HepG2 (cell line): ENCODE results near the gene DEPDC1B. TPM values are rescaled to one million over a fixed set of nuclear protein-coding genes. Genes with fewer than 3 reads are reported as not detected.
A peak's percentile ranks its signal among the peaks of the same experiment; 100 is the strongest.

Experiments used
- ATAC-seq: fragments of 200-7000 bp; cut with Tn5 transposase; 3 replicates; pipeline ENCODE4 v1.9.1; 2020; ENCODE audit warnings: mild to moderate bottlenecking, moderate library complexity
- BruUV-seq: library from RNA; stranded (reverse); fragments of 400-500 nt; replicated peaks from 2 replicates; lab custom pipeline; 2021; lab: Mats Ljungman, UMichigan
- CTCF ChIA-PET: fragments of 300-600 bp; formaldehyde crosslinking; extraction: SDS; loops from one replicate; lab custom pipeline; 2021; ENCODE audit warnings: low total read pairs, inconsistent platforms, low intra/inter-chr PET ratio; lab: Yijun Ruan, JAX
- POLR2A ChIA-PET: fragments of 350-600 bp; sonication (Branson Sonifier 250); formaldehyde crosslinking; loops from one replicate; lab custom pipeline; 2020; ENCODE audit warnings: antibody characterized with exemption, inconsistent platforms; lab: Yijun Ruan, JAX
- DNase-seq: peaks from one replicate; pipeline ENCODE4 v3.0.0-alpha.2; 2015; ENCODE audit warnings: low spot score
- FAIRE-seq: peaks from 3 replicates; lab custom pipeline; 2011; peaks lifted over from hg19 to GRCh38; lab: Jason Lieb, UNC
- H2AFZ ChIP-seq: one replicate; pipeline ENCODE4 v1.6.1; 2011; ENCODE audit warnings: low read length, inconsistent platforms
- H3K27ac ChIP-seq: fragments of 300-600 bp; 3 replicates; pipeline ENCODE4 v1.8.0; 2011; ENCODE audit warnings: mixed run types, mild to moderate bottlenecking, mixed read lengths, low read length, inconsistent platforms; ENCODE audit not compliant: insufficient read depth; ENCODE audit errors: extremely low read length
- H3K27me3 ChIP-seq, 2 experiments: fragments of 200-600 bp in 1 of 2; 2 replicates in 1 of 2; 3 replicates in 1 of 2; pipeline versions ENCODE4 v1.6.0 to v1.8.0; 2011; ENCODE audit warnings: low read length in 2 of 2, mild to moderate bottlenecking in 2 of 2, moderate library complexity in 2 of 2, inconsistent platforms in 1 of 2; ENCODE audit not compliant: insufficient read depth in 2 of 2, control insufficient read depth in 1 of 2
- H3K36me3 ChIP-seq, 2 experiments: fragments of 200-600 bp in 1 of 2; replicated peaks in 1 of 2; 2 replicates in 1 of 2; 3 replicates in 1 of 2; pipeline versions ENCODE4 v1.5.1 to v1.8.0; 2011; ENCODE audit warnings: low read length in 2 of 2, inconsistent platforms in 1 of 2; ENCODE audit not compliant: insufficient read depth in 2 of 2, control insufficient read depth in 1 of 2
- H3K4me1 ChIP-seq: 2 replicates; pipeline ENCODE4 v1.5.1; 2012; ENCODE audit warnings: low read length, inconsistent platforms; ENCODE audit not compliant: insufficient read depth
- H3K4me2 ChIP-seq: 2 replicates; pipeline ENCODE4 v1.6.0; 2011; ENCODE audit warnings: low read depth, low read length, inconsistent platforms
- H3K4me3 ChIP-seq, 3 experiments: fragments of 200-600 bp in 1 of 3; sonication (generic), shearing (Covaris generic) in 1 of 3; replicated peaks in 1 of 3; 2 replicates each; pipeline ENCODE4 v1.5.1; 2011 to 2016; ENCODE audit warnings: low read length in 3 of 3, inconsistent platforms in 2 of 3, low read depth in 2 of 3, mild to moderate bottlenecking in 2 of 3, control low read depth in 1 of 3, mixed read lengths in 1 of 3; ENCODE audit not compliant: insufficient read depth in 1 of 3
- H3K79me2 ChIP-seq: one replicate; pipeline ENCODE4 v1.6.1; 2011; ENCODE audit warnings: low read length, inconsistent platforms; ENCODE audit not compliant: insufficient read depth
- H3K9ac ChIP-seq: 2 replicates; pipeline ENCODE4 v1.6.0; 2011; ENCODE audit warnings: mild to moderate bottlenecking, low read depth, low read length, inconsistent platforms; ENCODE audit not compliant: insufficient read depth
- H3K9me3 ChIP-seq: 2 replicates; pipeline ENCODE4 v1.5.1; 2012; ENCODE audit warnings: mild to moderate bottlenecking, low read length
- H4K20me1 ChIP-seq: 2 replicates; pipeline ENCODE4 v1.6.0; 2011; ENCODE audit warnings: inconsistent platforms, mild to moderate bottlenecking, low read length, moderate library complexity; ENCODE audit not compliant: insufficient read depth
- WGBS: methylation state at CpG from one replicate; pipeline ENCODE4 v1.1.6; 2017; ENCODE audit warnings: low lambda C conversion rate; 5-methylcytosine and 5-hydroxymethylcytosine counted together
- in situ Hi-C: cut with HindIII; loops from 2 replicates; pipeline ENCODE4 v1.10.0; 2017; ENCODE audit warnings: low pct_unique_long_range_greater_than_20kb; ENCODE audit not compliant: extremely low pct_ligation_motif_present
- intact Hi-C: fragments of 100-400 bp; cut with micrococcal nuclease; formaldehyde crosslinking; loops from one replicate; pipeline ENCODE4 v1.10.0; 2022; ENCODE audit not compliant: unreplicated experiment
- polyA plus RNA-seq, 8 experiments: library from polyadenylated mRNA; depleted of rRNA in 3 of 8; stranded (reverse) in 7 of 8; unstranded in 1 of 8; fragments of >200 nt; fragmentation: Illumina TruSeq in 4 of 8; extraction: Trizol in 4 of 8; gene quantifications; 2 replicates each; pipeline versions ENCODE4 v1.2.1 to v1.2.3, GENCODE V29; 2011 to 2016; ENCODE audit warnings: low read depth in 4 of 8, missing spikeins in 1 of 8, mixed read lengths in 1 of 8; ENCODE audit not compliant: insufficient read depth in 1 of 8
- total RNA-seq, 5 experiments: library from RNA; depleted of rRNA; stranded (reverse); fragments of >200 nt; fragmentation: Illumina TruSeq; extraction: Trizol; gene quantifications; 2 replicates each; pipeline ENCODE4 v1.2.3, GENCODE V29; 2016; ENCODE audit warnings: low read depth in 1 of 5
- TF ChIP-seq, protein P1 (sequence below): IDR thresholded peaks from 2 replicates; pipeline ENCODE4 v1.4.0; 2020; ENCODE audit warnings: mild to moderate bottlenecking, missing genetic modification reagents
- TF ChIP-seq, protein P2 (sequence below), 2 experiments: IDR thresholded peaks; 2 replicates each; pipeline ENCODE4 v1.6.1; 2011 to 2012; ENCODE audit warnings: low read length in 2 of 2, borderline replicate concordance in 1 of 2, low read depth in 1 of 2, mild to moderate bottlenecking in 1 of 2, moderate library complexity in 1 of 2
- TF ChIP-seq, protein P3 (sequence below): sonication (generic); formaldehyde crosslinking; conservative IDR thresholded peaks from 2 replicates; pipeline ENCODE4 v1.8.1; 2023; ENCODE audit warnings: missing genetic modification reagents

Gene DEPDC1B
- total and polyA plus RNA-seq, 2 of the 13 experiments (the other 11 are each of a cell fraction or from before 2014, with no cell fraction given) = 29.5 to 51.3 TPM

DNA sequence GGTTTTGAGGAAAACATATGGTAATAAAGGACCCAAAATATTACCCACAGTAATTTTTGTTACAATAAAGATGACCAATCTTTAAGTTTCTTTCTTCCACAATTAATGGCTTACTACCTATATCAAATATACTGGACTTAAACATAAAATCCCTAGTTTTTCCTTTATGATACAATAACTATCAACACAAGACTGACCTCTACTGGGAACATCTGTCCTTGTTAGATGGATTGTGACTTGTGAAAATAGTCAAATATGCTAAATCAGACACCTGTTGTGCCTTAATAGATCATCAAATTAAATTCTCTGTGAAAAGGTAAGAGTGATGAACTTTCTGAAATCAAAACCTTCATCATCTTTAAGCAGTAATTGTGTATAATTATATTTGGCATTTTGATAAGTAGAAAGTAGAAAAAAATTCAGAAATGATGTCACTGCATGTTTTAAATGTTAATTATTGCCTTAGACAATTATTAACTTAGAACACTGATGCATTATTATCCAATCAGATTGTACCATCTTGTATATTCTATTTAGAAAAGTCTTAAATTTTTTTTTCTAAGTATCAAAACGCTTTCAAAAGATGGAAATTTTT is 113.6 kb downstream of the DEPDC1B start (continued):
- TF ChIP-seq, protein P1, sequence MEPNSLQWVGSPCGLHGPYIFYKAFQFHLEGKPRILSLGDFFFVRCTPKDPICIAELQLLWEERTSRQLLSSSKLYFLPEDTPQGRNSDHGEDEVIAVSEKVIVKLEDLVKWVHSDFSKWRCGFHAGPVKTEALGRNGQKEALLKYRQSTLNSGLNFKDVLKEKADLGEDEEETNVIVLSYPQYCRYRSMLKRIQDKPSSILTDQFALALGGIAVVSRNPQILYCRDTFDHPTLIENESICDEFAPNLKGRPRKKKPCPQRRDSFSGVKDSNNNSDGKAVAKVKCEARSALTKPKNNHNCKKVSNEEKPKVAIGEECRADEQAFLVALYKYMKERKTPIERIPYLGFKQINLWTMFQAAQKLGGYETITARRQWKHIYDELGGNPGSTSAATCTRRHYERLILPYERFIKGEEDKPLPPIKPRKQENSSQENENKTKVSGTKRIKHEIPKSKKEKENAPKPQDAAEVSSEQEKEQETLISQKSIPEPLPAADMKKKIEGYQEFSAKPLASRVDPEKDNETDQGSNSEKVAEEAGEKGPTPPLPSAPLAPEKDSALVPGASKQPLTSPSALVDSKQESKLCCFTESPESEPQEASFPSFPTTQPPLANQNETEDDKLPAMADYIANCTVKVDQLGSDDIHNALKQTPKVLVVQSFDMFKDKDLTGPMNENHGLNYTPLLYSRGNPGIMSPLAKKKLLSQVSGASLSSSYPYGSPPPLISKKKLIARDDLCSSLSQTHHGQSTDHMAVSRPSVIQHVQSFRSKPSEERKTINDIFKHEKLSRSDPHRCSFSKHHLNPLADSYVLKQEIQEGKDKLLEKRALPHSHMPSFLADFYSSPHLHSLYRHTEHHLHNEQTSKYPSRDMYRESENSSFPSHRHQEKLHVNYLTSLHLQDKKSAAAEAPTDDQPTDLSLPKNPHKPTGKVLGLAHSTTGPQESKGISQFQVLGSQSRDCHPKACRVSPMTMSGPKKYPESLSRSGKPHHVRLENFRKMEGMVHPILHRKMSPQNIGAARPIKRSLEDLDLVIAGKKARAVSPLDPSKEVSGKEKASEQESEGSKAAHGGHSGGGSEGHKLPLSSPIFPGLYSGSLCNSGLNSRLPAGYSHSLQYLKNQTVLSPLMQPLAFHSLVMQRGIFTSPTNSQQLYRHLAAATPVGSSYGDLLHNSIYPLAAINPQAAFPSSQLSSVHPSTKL (CRISPR knock-in tag) = 0 out of 2 replicates have a peak, but pooled peaks have one; percentile 17
- TF ChIP-seq, all 625 proteins: peak for 8

DNA sequence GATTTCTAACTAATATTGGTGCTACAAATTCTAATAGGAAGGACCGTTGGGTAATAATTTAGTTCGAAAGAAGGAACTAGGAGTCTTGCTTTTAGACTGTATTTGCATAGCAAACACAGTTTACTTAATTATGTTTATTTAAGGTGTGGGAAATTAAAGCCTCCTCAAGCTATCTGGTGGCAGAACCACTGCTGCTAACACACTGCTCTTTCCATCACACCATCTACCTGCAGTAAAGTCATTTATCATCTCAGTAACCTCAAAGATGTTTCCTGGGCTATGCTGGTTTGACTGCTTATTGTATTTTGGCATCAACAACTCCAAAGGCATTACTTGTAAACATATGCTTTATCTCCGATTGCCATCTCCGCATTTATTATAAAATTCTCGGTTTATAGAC is 114.3 kb downstream of the DEPDC1B start:
- Histone ChIP-seq H3K4me2 (no peak overlapping the region), H3K79me2 (no peaks in the 10 kb centered on the region), H3K9me3 (no peaks in the 10 kb centered on the region), H3K4me3 (no peak overlapping the region), H3K36me3 (no peaks in the 10 kb centered on the region), H3K27me3 (no peaks in the 10 kb centered on the region), H4K20me1 (no peaks in the 10 kb centered on the region), H3K27ac (no peak overlapping the region), H3K4me1 (peaks cover 12% of the 10 kb centered on the region; the same call in 1 of the 2 replicates)
- 96% methylated on average over 5 of the region's 5 CpGs for WGBS
- BruUV-seq = no TSS peak
- TF ChIP-seq, protein P2, sequence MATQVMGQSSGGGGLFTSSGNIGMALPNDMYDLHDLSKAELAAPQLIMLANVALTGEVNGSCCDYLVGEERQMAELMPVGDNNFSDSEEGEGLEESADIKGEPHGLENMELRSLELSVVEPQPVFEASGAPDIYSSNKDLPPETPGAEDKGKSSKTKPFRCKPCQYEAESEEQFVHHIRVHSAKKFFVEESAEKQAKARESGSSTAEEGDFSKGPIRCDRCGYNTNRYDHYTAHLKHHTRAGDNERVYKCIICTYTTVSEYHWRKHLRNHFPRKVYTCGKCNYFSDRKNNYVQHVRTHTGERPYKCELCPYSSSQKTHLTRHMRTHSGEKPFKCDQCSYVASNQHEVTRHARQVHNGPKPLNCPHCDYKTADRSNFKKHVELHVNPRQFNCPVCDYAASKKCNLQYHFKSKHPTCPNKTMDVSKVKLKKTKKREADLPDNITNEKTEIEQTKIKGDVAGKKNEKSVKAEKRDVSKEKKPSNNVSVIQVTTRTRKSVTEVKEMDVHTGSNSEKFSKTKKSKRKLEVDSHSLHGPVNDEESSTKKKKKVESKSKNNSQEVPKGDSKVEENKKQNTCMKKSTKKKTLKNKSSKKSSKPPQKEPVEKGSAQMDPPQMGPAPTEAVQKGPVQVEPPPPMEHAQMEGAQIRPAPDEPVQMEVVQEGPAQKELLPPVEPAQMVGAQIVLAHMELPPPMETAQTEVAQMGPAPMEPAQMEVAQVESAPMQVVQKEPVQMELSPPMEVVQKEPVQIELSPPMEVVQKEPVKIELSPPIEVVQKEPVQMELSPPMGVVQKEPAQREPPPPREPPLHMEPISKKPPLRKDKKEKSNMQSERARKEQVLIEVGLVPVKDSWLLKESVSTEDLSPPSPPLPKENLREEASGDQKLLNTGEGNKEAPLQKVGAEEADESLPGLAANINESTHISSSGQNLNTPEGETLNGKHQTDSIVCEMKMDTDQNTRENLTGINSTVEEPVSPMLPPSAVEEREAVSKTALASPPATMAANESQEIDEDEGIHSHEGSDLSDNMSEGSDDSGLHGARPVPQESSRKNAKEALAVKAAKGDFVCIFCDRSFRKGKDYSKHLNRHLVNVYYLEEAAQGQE (IDR thresholded peaks at IDR 0.05; ENCODE audit: borderline replicate concordance in 1 of 2, low read depth in 1 of 2, low read length in 2 of 2) = no peak
- TF ChIP-seq, protein P3, sequence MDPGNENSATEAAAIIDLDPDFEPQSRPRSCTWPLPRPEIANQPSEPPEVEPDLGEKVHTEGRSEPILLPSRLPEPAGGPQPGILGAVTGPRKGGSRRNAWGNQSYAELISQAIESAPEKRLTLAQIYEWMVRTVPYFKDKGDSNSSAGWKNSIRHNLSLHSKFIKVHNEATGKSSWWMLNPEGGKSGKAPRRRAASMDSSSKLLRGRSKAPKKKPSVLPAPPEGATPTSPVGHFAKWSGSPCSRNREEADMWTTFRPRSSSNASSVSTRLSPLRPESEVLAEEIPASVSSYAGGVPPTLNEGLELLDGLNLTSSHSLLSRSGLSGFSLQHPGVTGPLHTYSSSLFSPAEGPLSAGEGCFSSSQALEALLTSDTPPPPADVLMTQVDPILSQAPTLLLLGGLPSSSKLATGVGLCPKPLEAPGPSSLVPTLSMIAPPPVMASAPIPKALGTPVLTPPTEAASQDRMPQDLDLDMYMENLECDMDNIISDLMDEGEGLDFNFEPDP (CRISPR knock-in tag) = 0 out of 2 replicates have a peak, but pooled peaks have one; percentile 54
- TF ChIP-seq, all 625 proteins: peak for 1
- Histone ChIP-seq H3K9ac (no peak overlapping the region), H2AFZ (no peak overlapping the region)
- ChIA-PET CTCF (interaction anchor here (1.5 kb wide), 1 partner anchor 772 kb away, joined by 5 read pairs; no protein-coding TSS in a partner anchor), POLR2A (no interaction called here)
- DNase-seq (no peak), FAIRE-seq (no peak), ATAC-seq (no peak)
- in situ Hi-C loops = loop anchor here (10.0 to 25.0 kb wide), 3 partner anchors 291 to 1198 kb away; no protein-coding TSS in a partner anchor
- intact Hi-C loops = loop anchor here (1.0 to 10.0 kb wide), 4 partner anchors 91 to 1401 kb away; no protein-coding TSS in a partner anchor
